Right lobe of liver (tissue), 6 donors: ENCODE results near the gene PARVB. TPM values are rescaled to one million over a fixed set of nuclear protein-coding genes. Genes with fewer than 3 reads are reported as not detected.

Experiments
- ATAC-seq, 4 donors: fragments of 200-7000 bp; cut with Tn5 transposase; one replicate each; pipeline ENCODE4 v1.9.1; 2020; ENCODE audit warnings: mild to moderate bottlenecking in 4 of 4, moderate library complexity in 4 of 4
- DNase-seq, 3 donors: peaks; one replicate each; pipeline ENCODE4 v3.0.0-alpha.2; 2020
- H3K27ac ChIP-seq, 3 donors: fragments of 200-600 bp; one replicate each; pipeline ENCODE4 v1.8.0; 2022
- H3K27me3 ChIP-seq, 2 donors: fragments of 200-600 bp; one replicate each; pipeline ENCODE4 v1.8.0; 2022
- H3K36me3 ChIP-seq, 4 donors: fragments of 200-600 bp; sonication (generic) in 1 of 4; one replicate each; pipeline versions ENCODE4 v1.5.1 to v1.8.0; 2017 to 2022; ENCODE audit warnings: control low read depth in 1 of 4
- H3K4me1 ChIP-seq, 4 donors: fragments of 200-600 bp; sonication (generic) in 1 of 4; one replicate each; pipeline versions ENCODE4 v1.5.1 to v1.8.0; 2017 to 2022; ENCODE audit warnings: control low read depth in 1 of 4
- H3K4me3 ChIP-seq, 3 donors: fragments of 200-600 bp; one replicate each; pipeline ENCODE4 v1.8.0; 2022
- H3K9me3 ChIP-seq, 4 donors: fragments of 200-600 bp; sonication (generic) in 1 of 4; one replicate each; pipeline versions ENCODE4 v1.5.1 to v1.8.0; 2017 to 2022; ENCODE audit warnings: control low read depth in 1 of 4
- POLR2A ChIP-seq: fragments of 450-650 bp; IDR thresholded peaks from one replicate; pipeline ENCODE4 v1.6.1; 2017; ENCODE audit warnings: antibody characterized with exemption, mild to moderate bottlenecking
- WGBS: methylation state at CpG from one replicate; pipeline ENCODE4 v1.1.6; 2018; ENCODE audit warnings: low coverage, low lambda C conversion rate; ENCODE audit not compliant: insufficient coverage; ENCODE audit errors: missing lambda C conversion rate; 5-methylcytosine and 5-hydroxymethylcytosine counted together
- intact Hi-C, 2 donors: fragments of 100-400 bp; cut with DNase I; formaldehyde crosslinking; loops; one replicate each; pipeline versions ENCODE4 v1.11.2 to v1.14.1; 2022
- total RNA-seq, 6 experiments: library from RNA; depleted of rRNA in 2 of 6; stranded (reverse); fragments of >200 nt in 2 of 6; fragmentation: NEBNext Ultra II Directional in 3 of 6; extraction: Animal tissue kit (Norgen Biotek cat#: 25700) in 3 of 6; gene quantifications; one replicate each; pipeline versions ENCODE4 v1.1.0 to v1.2.4, GENCODE V29; 2016 to 2023
- TF ChIP-seq, protein P1 (sequence below), 4 donors: fragments of 200-600 bp in 3 of 4; fragments of 450-650 bp in 1 of 4; IDR thresholded peaks; one replicate each; pipeline versions ENCODE4 v1.5.1 to v1.8.0; 2016 to 2022; ENCODE audit warnings: antibody characterized with exemption in 4 of 4, mild to moderate bottlenecking in 2 of 4
- donor health status: DM: no; HTN: yes; CAD: no.
- donor health status: DM: no; HTN: no; CAD: no.
- donor health status: DM: no; HTN: no; CAD: no.
- donor health status: DM: no; HTN: yes; CAD: no.
- donor health status: DM: no; HTN: yes; CAD: no.

Gene PARVB
- total RNA-seq, 6 experiments from 2014 or later, result 14.2 to 21.3 (median 15.2) TPM

DNA sequence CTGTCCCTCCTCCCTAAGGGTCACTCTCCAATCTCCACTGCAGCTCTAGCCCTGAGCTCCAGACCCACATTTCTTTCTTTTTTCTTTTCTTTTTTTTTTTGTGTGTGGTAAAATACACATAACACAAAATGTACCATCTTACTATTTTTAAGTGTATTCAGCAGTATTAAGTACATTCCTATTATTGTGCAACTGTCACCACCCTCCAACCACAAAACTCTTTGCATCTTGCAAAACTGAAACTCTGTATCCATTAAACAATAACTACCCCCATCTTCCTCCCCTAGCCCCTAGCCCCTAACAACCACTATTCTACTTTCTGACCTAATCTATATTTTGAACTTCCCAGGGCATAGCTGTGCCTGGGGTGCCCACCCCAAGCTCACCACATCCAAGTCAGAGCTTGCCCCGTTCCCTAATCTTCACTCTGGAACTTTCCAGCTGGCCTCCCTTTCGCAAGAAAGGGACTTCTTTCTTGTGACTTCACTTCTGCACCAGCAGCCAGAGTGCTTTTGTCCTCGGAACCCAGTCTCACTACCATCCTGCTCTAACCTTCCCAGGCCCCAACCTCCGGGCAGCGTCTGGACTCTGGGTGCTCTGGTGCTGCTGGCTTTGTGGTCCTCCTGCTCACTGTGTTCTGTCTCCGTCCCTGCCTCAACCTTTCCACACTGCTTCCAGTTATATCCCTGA is 187.3 kb downstream of the PARVB start:
- 39% methylated on average over 6 of the region's 6 CpGs for WGBS
- Histone ChIP-seq H3K27ac (no peak overlapping the region), H3K4me3 (no peak overlapping the region), H3K27me3 (no peaks in the 10 kb centered on the region), H3K9me3 (no peaks in the 10 kb centered on the region), H3K36me3 (no peaks in the 10 kb centered on the region), H3K4me1 (no peaks in the 10 kb centered on the region)
- DNase-seq (no peak), ATAC-seq (no peak)
- TF ChIP-seq, protein P1, sequence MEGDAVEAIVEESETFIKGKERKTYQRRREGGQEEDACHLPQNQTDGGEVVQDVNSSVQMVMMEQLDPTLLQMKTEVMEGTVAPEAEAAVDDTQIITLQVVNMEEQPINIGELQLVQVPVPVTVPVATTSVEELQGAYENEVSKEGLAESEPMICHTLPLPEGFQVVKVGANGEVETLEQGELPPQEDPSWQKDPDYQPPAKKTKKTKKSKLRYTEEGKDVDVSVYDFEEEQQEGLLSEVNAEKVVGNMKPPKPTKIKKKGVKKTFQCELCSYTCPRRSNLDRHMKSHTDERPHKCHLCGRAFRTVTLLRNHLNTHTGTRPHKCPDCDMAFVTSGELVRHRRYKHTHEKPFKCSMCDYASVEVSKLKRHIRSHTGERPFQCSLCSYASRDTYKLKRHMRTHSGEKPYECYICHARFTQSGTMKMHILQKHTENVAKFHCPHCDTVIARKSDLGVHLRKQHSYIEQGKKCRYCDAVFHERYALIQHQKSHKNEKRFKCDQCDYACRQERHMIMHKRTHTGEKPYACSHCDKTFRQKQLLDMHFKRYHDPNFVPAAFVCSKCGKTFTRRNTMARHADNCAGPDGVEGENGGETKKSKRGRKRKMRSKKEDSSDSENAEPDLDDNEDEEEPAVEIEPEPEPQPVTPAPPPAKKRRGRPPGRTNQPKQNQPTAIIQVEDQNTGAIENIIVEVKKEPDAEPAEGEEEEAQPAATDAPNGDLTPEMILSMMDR (IDR thresholded peaks at IDR 0.05), result no peak
- no peak for TF ChIP-seq POLR2A
- intact Hi-C loops, result no loop called here

DNA sequence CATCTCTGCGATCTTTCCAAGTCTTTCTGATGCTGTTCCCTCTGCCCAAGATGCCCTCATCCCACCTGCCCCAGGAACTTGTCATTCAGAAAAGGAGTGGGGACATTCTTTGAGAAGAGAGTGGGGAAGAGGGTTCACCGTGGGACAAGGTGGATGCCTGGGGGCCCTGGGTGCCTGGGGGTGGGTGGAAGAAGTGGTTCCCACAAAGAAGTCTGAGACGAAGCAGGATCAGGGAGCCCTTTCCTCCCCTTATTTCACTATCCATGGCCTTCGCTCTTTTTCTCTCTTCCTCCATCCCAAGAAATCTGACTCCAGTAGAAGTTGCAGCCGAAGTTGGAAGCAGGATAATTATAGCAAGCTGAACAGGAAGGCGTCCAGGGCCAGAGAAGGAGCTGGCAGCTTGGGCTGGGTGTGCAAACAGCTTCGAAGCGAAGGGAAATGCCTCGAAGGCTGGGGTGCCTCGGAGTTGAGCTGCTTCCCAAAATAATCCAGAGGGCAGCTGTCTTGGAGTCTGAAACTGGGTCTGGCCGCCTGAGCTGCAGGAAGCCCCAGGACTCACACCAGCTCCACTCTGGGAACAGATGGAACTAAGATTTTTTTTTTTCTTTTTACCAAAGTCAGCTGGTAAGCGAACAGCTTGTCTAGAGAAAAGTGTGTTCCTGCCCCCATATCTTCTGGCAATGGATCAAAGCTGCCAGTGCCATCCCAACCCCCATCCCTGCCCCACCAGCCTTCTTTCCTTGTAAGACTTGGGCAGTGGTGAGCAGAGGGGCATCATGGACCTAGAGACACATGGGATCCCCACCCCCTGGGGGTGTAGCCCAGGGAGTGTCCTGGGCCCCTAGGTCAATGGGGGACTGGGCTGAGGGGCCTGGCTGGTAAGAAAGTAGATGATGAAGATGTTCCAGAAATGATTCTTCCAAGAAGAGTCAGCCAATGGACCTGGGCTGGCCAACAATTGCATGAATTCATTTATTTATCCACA is 188.1 kb downstream of the PARVB start:
- Histone ChIP-seq H3K27me3 (no peaks in the 10 kb centered on the region), H3K4me1 (no peaks in the 10 kb centered on the region), H3K27ac (no peak overlapping the region), H3K9me3 (no peaks in the 10 kb centered on the region), H3K36me3 (no peaks in the 10 kb centered on the region), H3K4me3 (no peak overlapping the region)
- ATAC-seq (peak in 3 of 4 donors; percentile 25 to 36 (median 26)), DNase-seq (no peak)
- intact Hi-C loops, result no loop called here
- 30% methylated on average over 10 of the region's 12 CpGs for WGBS
- no peak for TF ChIP-seq POLR2A
- TF ChIP-seq, protein P1 (IDR thresholded peaks at IDR 0.05), result no peak

DNA sequence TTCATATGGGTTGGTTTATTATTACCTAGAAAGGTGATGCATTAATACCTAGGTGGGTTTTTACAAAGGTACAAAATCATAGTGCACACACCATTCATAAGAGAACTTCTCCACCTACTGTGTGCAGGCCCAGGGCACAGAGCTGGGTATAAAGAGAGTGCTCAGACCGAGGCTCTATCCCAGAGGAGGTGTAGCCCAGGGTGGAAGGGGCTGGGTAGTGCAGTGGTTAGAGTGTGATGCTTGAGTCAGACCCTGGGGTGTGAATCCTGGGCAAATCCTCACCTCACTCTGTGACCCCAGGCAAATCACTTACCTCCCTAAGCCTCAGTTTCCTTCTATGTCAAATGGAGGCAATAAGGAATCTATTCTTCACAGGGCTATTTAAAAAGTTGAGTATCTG is 188.8 kb downstream of the PARVB start:
- no peak for ATAC-seq
- WGBS, result 86% methylated on average over 1 of the region's 1 CpG
- DNase-seq, result no peak
- intact Hi-C loops, result no loop called here
- no peaks in the 10 kb centered on the region for H3K9me3 ChIP-seq
- no peaks in the 10 kb centered on the region for H3K27me3 ChIP-seq
- H3K27ac ChIP-seq, result no peak overlapping the region
- H3K4me3 ChIP-seq, result no peak overlapping the region
- no peaks in the 10 kb centered on the region for H3K4me1 ChIP-seq
- no peaks in the 10 kb centered on the region for H3K36me3 ChIP-seq
- TF ChIP-seq, protein P1 (IDR thresholded peaks at IDR 0.05), result no peak
- TF ChIP-seq POLR2A, result no peak

DNA sequence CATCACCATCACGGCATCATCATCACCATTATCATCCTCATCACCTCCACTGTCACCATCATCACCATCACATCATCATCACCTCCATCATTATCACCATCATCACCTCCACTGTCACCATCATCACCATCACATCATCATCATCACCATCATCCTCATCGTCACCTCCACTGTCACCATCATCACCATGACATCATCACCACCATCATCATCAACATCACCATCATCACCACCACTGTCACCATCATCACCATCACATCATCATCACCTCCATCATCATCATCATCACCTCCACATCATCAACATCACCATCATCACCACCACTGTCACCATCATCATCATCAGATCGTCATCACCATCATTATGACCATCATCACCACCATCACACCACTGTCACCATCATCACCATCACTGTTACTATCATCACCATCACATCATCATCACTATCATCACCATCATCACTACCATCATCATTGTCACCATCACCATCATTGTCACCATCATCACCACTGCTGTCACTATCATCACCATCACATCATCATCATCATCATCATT is 189.5 kb downstream of the PARVB start:
- ATAC-seq (no peak), DNase-seq (no peak)
- H3K4me1 ChIP-seq, result no peaks in the 10 kb centered on the region
- H3K27me3 ChIP-seq, result no peaks in the 10 kb centered on the region
- no peak overlapping the region for H3K4me3 ChIP-seq
- TF ChIP-seq, protein P1 (IDR thresholded peaks at IDR 0.05), result no peak
- no peak for TF ChIP-seq POLR2A
- 72% methylated on average over 3 of the region's 3 CpGs for WGBS
- no peak overlapping the region for H3K27ac ChIP-seq
- H3K9me3 ChIP-seq, result no peaks in the 10 kb centered on the region
- no peaks in the 10 kb centered on the region for H3K36me3 ChIP-seq
- intact Hi-C loops, result no loop called here
